Thymus (tissue), 14 donors: ENCODE data around the gene SNRNP200. TPM values are rescaled to one million over a fixed set of nuclear protein-coding genes. Genes with fewer than 3 reads are reported as not detected.
A peak's percentile ranks its signal among the peaks of the same experiment; 100 is the strongest.

Experiments
- DNase-seq, 9 donors: peaks; one replicate each; pipeline ENCODE4 v3.0.0-alpha.2; 2013; ENCODE audit warnings: low spot score in 9 of 9, low read depth in 6 of 9, missing footprints in 1 of 9
- H3K27ac ChIP-seq, 2 donors: one replicate each; pipeline ENCODE4 v1.5.1; 2013; ENCODE audit warnings: control low read depth in 1 of 2, low read depth in 1 of 2, low read length in 1 of 2, mild to moderate bottlenecking in 1 of 2, moderate library complexity in 1 of 2
- H3K27me3 ChIP-seq, 2 donors: one replicate each; pipeline ENCODE4 v1.5.1; 2013; ENCODE audit warnings: low read length in 1 of 2; ENCODE audit not compliant: control insufficient read depth in 2 of 2, insufficient read depth in 1 of 2
- H3K36me3 ChIP-seq, 2 donors: one replicate each; pipeline ENCODE4 v1.5.1; 2013; ENCODE audit warnings: low read length in 1 of 2, mild to moderate bottlenecking in 1 of 2, moderate library complexity in 1 of 2; ENCODE audit not compliant: control insufficient read depth in 2 of 2, insufficient read depth in 2 of 2
- H3K4me1 ChIP-seq, 2 donors: one replicate each; pipeline ENCODE4 v1.5.1; 2013; ENCODE audit warnings: low read length in 2 of 2; ENCODE audit not compliant: control insufficient read depth in 2 of 2, insufficient read depth in 2 of 2
- H3K4me3 ChIP-seq, 2 donors: one replicate each; pipeline ENCODE4 v1.5.1; 2013; ENCODE audit warnings: low read length in 2 of 2, control low read depth in 1 of 2, mild to moderate bottlenecking in 1 of 2
- H3K9me3 ChIP-seq, 2 donors: one replicate each; pipeline ENCODE4 v1.5.1; 2013; ENCODE audit warnings: low read length in 1 of 2, mild to moderate bottlenecking in 1 of 2; ENCODE audit not compliant: control insufficient read depth in 2 of 2, insufficient read depth in 1 of 2
- WGBS: extraction: QIAGEN DNeasy Blood & Tissue Kit; methylation state at CpG from one replicate; pipeline ENCODE4 v1.1.7; 2013; 5-methylcytosine and 5-hydroxymethylcytosine counted together
- long read RNA-seq, 10 donors: transcript quantifications; one replicate each; lab custom pipeline, GENCODE V29; 2026
- polyA plus RNA-seq: library from polyadenylated mRNA; stranded (reverse); fragments of 200-250 nt; gene quantifications from one replicate; pipeline ENCODE4 v1.2.3, GENCODE V29; 2013
- total RNA-seq: library from RNA; stranded (reverse); fragments of 120-200 nt; gene quantifications from one replicate; pipeline ENCODE4 v1.2.4, GENCODE V29; 2013
- donor health status: healthy.

The SNRNP200 gene
- total RNA-seq = 51.1 TPM
- polyA plus RNA-seq = 105 TPM
- long read RNA-seq, donor 1, full-length matches to known transcripts = 1 of 10 reads
- long read RNA-seq, donor 1, partial matches to known transcripts = 9 of 10 reads
- long read RNA-seq, donor 1, other reads (novel, unspliced or antisense) = 0 of 10 reads
- long read RNA-seq, donor 2, full-length matches to known transcripts = 14 of 364 reads
- long read RNA-seq, donor 2, partial matches to known transcripts = 344 of 364 reads
- long read RNA-seq, donor 2, other reads (novel, unspliced or antisense) = 6 of 364 reads
- long read RNA-seq, donor 3, full-length matches to known transcripts = 10 of 119 reads
- long read RNA-seq, donor 3, partial matches to known transcripts = 109 of 119 reads
- long read RNA-seq, donor 3, other reads (novel, unspliced or antisense) = 0 of 119 reads
- long read RNA-seq, donor 4, full-length matches to known transcripts = 6 of 43 reads
- long read RNA-seq, donor 4, partial matches to known transcripts = 37 of 43 reads
- long read RNA-seq, donor 4, other reads (novel, unspliced or antisense) = 0 of 43 reads
- long read RNA-seq, donor 5, full-length matches to known transcripts = 9 of 145 reads
- long read RNA-seq, donor 5, partial matches to known transcripts = 136 of 145 reads
- long read RNA-seq, donor 5, other reads (novel, unspliced or antisense) = 0 of 145 reads
- long read RNA-seq, donor 6, full-length matches to known transcripts = 1 of 148 reads
- long read RNA-seq, donor 6, partial matches to known transcripts = 147 of 148 reads
- long read RNA-seq, donor 6, other reads (novel, unspliced or antisense) = 0 of 148 reads
- long read RNA-seq, donor 7, full-length matches to known transcripts = 4 of 42 reads
- long read RNA-seq, donor 7, partial matches to known transcripts = 38 of 42 reads
- long read RNA-seq, donor 7, other reads (novel, unspliced or antisense) = 0 of 42 reads
- long read RNA-seq, donor 8, full-length matches to known transcripts = 3 of 22 reads
- long read RNA-seq, donor 8, partial matches to known transcripts = 19 of 22 reads
- long read RNA-seq, donor 8, other reads (novel, unspliced or antisense) = 0 of 22 reads
- long read RNA-seq, donor 9, full-length matches to known transcripts = 6 of 58 reads
- long read RNA-seq, donor 9, partial matches to known transcripts = 52 of 58 reads
- long read RNA-seq, donor 9, other reads (novel, unspliced or antisense) = 0 of 58 reads
- long read RNA-seq, donor 10, full-length matches to known transcripts = 5 of 55 reads
- long read RNA-seq, donor 10, partial matches to known transcripts = 50 of 55 reads
- long read RNA-seq, donor 10, other reads (novel, unspliced or antisense) = 0 of 55 reads

DNA sequence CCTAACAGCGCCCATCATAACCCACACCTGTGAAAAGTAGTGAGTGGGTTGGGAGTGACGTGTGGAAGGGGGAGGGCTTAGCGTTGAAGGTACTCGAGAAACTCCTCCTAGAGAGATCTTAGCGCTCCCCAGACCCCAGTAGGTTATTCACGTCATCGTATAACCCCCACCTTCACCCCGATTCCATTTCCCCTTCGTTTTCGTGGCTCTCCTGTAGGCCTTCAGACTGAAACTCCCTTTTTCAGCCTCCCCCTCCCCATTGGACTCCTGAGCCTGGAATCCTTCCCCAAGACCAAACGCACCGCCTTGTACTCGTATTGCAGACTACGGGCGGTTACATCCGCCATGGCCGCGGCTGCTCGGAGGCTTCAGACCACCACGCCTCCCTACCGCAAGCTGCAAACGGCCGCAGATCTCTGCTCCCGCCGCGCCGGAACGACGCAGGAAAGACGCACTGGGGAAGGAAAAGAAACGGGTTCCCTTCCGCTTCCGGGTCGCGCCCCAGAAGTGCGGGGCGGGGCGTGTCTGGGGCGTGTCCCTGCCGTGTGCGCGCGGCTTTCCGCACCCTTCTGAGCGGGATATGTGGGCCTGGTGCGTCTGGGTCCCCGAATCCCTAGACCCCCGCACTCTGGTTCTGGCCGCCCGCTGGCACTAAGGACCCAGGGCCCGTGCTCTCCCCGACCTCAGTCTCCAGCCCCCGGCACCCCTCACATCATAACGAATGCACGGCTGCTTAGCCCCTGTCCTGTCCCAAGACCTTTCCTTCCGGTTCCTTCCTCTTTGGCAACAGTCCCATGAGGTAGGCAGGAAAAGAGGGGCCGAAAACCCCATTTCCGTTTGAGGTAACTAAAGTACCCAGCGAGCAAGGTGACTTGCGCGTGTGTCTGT lies at the start of gene SNRNP200:
Gene SNRNP200, minus strand, starts transcription at position 456 of the 888 bp plus-strand sequence. Its CDS starts 109 bp downstream, at position 347.
- H3K27me3 ChIP-seq = no peaks in the 10 kb centered on the region
- under 1% methylated on average over 61 of the region's 61 CpGs for WGBS
- peaks cover 26 to 41% of the 10 kb centered on the region in 2 donors for H3K36me3 ChIP-seq
- H3K9me3 ChIP-seq = no peaks in the 10 kb centered on the region
- peaks cover 15 to 21% of the 10 kb centered on the region in 2 donors for H3K4me1 ChIP-seq
- DNase-seq = peak in 8 of 9 donors; percentile 73 to 94 (median 86)
- peak within 1 kb of the TSS; percentile 78 to 91 for H3K4me3 ChIP-seq
- H3K27ac ChIP-seq = peak within 1 kb of the TSS; percentile 90 to 95

DNA sequence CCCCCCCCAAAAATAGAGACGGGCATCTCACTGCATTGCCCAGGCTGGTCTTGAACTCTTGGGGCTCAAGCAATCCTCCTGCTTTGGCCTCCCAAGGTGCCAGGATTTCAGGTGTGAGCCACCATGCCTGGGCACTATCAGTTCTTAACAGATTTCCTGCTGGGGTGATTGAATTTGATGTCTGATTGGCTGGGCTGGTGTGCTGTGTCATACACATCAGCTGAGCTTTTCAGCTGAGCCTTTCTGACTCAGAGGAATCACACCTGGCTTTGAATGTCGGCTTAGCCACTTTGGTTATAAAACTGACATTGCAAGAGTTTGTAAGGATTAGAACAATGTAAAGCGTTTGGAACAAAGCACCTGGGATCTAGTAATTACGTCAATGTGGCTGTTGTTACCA lies 49.1 kb upstream of the SNRNP200 start:
- DNase-seq = no peak
- Histone ChIP-seq H3K36me3 (peaks cover 69 to 88% of the 10 kb centered on the region in 2 donors), H3K27me3 (no peaks in the 10 kb centered on the region), H3K27ac (no peak overlapping the region), H3K4me1 (no peaks in the 10 kb centered on the region), H3K4me3 (no peak overlapping the region), H3K9me3 (no peaks in the 10 kb centered on the region)
- 91% methylated on average over 4 of the region's 4 CpGs for WGBS

GRCh38 chr2:96353606-96354101 lies 48.3 kb upstream of the SNRNP200 start:
- H3K27me3 ChIP-seq = no peaks in the 10 kb centered on the region
- peak overlapping the region in 1 of 2 donors; percentile 64 for H3K27ac ChIP-seq
- H3K4me3 ChIP-seq = no peak overlapping the region
- H3K36me3 ChIP-seq = peaks cover 65 to 86% of the 10 kb centered on the region in 2 donors
- H3K4me1 ChIP-seq = no peaks in the 10 kb centered on the region
- no peak for DNase-seq
- 95% methylated on average over 4 of the region's 4 CpGs for WGBS
- no peaks in the 10 kb centered on the region for H3K9me3 ChIP-seq

GRCh38 chr2:96353032-96353561 lies 47.8 kb upstream of the SNRNP200 start:
- no peak for DNase-seq
- H3K36me3 ChIP-seq = peaks cover 68 to 87% of the 10 kb centered on the region in 2 donors
- H3K9me3 ChIP-seq = no peaks in the 10 kb centered on the region
- no peaks in the 10 kb centered on the region for H3K27me3 ChIP-seq
- H3K27ac ChIP-seq = peak overlapping the region in 1 of 2 donors; percentile 4
- WGBS = 95% methylated on average over 9 of the region's 9 CpGs
- no peaks in the 10 kb centered on the region for H3K4me1 ChIP-seq
- H3K4me3 ChIP-seq = no peak overlapping the region

DNA sequence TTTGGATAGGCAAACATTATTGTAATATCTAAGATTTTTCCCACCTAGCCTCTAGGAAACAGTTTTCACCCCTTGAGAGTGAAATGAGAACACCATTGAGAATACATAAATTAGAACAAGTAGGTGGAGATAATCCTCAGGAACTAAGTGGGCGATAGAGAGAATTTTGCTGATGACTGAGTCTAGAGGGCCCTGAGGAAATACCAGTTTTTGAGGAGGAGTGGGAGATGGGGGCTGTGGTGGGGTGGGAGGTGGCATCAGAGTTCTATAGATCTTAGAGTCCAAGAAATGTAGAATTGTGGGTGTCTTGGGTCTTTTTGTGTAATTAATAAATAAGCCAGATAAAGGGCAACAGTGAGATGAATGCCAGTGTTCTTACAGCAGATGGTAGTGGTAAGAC lies 42.0 kb upstream of the SNRNP200 start:
- Histone ChIP-seq H3K4me1 (no peaks in the 10 kb centered on the region), H3K36me3 (peaks cover 65 to 91% of the 10 kb centered on the region in 2 donors), H3K9me3 (no peaks in the 10 kb centered on the region), H3K27me3 (no peaks in the 10 kb centered on the region), H3K4me3 (no peak overlapping the region), H3K27ac (no peak overlapping the region)
- WGBS = 97% methylated on average over 1 of the region's 1 CpG
- DNase-seq = no peak

- peak overlapping the region in 1 of 2 donors; percentile 9 for H3K27ac ChIP-seq
- no peak for DNase-seq
- 99% methylated on average over 6 of the region's 6 CpGs for WGBS
- H3K9me3 ChIP-seq = no peaks in the 10 kb centered on the region
- H3K36me3 ChIP-seq = peaks cover 56 to 90% of the 10 kb centered on the region in 2 donors
- H3K4me3 ChIP-seq = no peak overlapping the region
- H3K27me3 ChIP-seq = no peaks in the 10 kb centered on the region
- H3K4me1 ChIP-seq = no peaks in the 10 kb centered on the region
Observed at GRCh38 chr2:96345868-96346462, 40.6 kb upstream of the SNRNP200 start.

DNA sequence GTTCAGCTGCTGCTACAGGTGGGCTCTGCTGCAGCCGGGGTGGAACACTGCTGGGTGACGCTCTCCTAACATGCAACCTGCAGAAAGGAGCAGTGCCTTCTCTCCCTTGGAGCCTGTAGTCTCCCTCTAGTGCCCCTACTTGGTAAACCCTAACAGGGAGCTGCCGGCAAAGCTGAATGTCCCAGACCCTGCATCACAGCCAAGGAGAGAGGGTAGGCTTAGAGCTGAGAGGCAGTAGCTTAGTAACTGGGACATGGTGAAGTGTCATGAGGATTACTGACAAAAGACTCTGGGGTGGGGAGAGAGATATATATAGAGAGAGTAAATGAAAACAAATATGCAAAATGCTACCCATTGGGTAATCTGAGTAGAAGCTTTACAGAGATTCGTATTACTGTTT lies 40.1 kb upstream of the SNRNP200 start:
- no peaks in the 10 kb centered on the region for H3K9me3 ChIP-seq
- H3K36me3 ChIP-seq = peaks cover 51 to 87% of the 10 kb centered on the region in 2 donors
- 92% methylated on average over 4 of the region's 4 CpGs for WGBS
- H3K4me1 ChIP-seq = no peaks in the 10 kb centered on the region
- DNase-seq = peak in 1 of 9 donors; percentile 14
- no peak overlapping the region for H3K27ac ChIP-seq
- no peak overlapping the region for H3K4me3 ChIP-seq
- no peaks in the 10 kb centered on the region for H3K27me3 ChIP-seq
